ENCODE measurements around the gene GPR78. TPM values are rescaled to one million over a fixed set of nuclear protein-coding genes. Genes with fewer than 3 reads are reported as not detected.

Gene GPR78, protein sequence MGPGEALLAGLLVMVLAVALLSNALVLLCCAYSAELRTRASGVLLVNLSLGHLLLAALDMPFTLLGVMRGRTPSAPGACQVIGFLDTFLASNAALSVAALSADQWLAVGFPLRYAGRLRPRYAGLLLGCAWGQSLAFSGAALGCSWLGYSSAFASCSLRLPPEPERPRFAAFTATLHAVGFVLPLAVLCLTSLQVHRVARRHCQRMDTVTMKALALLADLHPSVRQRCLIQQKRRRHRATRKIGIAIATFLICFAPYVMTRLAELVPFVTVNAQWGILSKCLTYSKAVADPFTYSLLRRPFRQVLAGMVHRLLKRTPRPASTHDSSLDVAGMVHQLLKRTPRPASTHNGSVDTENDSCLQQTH
- not detected in 2 replicates for total RNA-seq

DNA sequence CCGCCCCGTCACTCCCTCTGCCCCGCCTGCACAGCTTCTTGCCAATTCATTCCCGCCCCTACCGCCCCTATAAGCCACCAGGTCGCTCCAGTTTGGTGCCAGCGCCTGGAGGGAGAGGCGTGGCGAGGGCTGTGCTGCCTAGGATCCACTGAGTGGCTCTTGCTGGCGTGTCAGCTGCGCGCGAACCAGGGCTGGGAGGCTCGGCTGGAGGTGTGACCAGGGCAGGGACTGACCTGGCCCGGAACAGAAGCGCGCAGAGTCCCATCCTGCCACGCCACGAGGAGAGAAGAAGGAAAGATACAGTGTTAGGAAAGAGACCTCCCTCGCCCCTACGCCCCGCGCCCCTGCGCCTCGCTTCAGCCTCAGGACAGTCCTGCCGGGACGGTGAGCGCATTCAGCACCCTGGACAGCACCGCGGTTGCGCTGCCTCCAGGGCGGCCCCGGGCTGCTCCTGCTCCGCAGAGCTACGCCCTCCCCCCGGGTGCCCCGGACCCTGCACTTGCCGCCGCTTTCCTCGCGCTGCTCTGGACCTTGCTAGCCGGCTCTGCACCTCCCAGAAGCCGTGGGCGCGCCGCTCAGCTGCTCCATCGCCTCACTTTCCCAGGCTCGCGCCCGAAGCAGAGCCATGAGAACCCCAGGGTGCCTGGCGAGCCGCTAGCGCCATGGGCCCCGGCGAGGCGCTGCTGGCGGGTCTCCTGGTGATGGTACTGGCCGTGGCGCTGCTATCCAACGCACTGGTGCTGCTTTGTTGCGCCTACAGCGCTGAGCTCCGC is at the start of gene GPR78:
Gene GPR78 (plus strand): TSS at position 72 of the 773 bp plus-strand sequence. CDS start 591 bp downstream, at position 663.

GRCh38 chr4:8592366-8593263 is 12.4 kb downstream of the GPR78 start, which contains the start of gene CPZ:
CPZ (plus strand) TSS chr4:8592765; CDS start chr4:8592834, 69 bp downstream.

Other genes with a start within 250 kb of the GPR78 start
- gene ACOX3, start 139.7 kb upstream of the GPR78 start, total RNA-seq, result 21.0 and 21.1 TPM in 2 replicates
- 6.7 and 9.5 TPM in 2 replicates for gene TRMT44, start 139.6 kb upstream of the GPR78 start, total RNA-seq
- gene CPZ, start 12.4 kb downstream of the GPR78 start, total RNA-seq, result not detected in 2 replicates

Data from dermis lymphatic vessel endothelial cell (primary cell).